Measurements from ENCODE around the gene ALPI.

ALPI gene

DNA sequence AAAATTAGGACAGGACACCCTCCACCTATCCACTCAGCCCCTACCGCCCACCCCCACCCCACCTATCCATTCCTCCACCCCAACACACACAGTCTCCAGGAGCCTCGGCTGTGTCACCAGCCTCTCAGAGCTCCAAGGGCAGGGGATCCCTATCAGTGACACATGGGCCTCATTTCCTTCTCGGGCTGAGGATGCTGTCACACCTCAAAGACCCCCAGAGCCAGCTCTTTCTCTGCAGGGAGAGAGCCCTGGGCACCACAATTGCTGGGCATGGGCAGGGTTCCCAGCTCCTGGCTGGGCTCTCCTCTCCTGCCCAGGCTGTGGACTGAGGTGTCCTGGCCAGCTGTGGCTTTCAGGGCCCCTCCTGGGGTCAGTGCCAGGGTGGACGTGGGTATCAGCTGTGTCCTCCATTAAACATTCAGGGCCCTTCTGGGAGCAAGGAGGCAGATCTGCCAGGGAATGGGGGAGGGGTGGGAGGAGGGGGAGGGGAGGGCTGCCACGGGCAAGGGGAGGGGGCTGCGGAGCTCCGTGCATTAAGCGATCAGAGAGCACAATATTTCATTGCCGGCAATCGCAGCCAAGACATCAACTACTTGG is 45.9 kb downstream of the ALPI start:
- DNase-seq (ENCODE audit: low read depth), result no peak

DNA sequence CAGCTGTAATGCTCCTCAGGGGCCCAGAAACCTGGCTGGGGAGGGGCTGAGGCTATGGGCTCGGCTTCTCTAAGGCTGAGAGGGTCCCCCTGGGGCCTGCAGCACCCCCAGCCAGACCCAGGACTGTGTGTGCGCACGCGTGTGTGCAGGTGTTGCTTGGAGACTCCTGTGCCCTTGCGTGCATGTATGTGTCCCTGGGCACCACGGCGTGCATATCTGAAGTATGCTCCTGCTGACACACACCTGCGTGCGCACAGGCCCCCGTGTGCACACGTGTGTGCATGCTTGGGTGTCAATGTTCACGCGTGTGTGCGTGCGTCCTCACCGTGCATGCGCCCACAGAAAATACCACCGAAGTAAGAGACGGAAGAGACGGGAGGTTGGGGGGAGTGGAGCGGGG is 46.6 kb downstream of the ALPI start:
- no peak for DNase-seq (ENCODE audit: low read depth)

DNA sequence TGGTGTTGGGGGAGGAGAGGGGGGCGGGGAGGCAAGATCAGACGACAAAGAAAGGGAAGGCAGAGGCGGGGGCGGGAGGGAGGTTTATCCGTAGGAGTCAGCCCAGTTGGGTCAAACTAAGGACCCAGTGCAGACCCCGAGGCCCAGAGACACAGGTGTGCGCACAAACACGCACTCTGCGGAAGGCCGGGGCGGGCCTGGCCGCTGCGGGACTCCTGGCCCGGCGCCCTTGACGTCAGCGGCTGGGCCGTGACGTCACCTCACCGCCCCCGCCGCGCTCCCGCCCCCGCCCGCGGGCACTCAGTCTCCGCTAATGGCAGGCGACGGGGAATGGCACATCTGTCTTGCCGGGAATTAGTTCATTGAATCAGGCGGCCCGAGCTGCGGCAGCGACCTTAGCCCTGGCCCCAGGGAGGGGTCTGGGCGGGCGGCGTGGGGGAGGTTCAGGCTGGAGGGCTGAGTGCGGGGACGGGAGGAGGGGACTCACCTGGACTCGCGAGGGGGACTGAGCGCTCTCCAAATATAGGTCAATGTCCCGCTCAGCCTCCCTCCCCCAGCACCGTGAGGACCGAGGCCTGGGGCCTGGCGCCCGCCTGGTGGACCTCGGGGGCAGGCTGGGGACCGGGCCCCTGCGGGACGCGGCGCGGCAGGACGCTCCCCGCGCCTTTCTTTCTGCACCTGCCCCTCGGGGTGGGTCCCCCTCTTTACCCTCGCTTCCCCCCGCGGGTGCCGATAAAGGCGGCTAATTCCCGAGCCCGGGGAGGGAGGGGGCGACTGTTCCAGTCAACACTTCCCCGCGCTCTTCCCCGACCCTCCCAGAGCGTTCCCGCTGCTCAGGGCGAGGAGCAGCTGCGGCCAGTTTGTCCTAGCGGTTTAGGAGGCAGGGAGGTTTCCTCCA is 47.2 kb downstream of the ALPI start:
- DNase-seq (ENCODE audit: low read depth), result no peak

DNA sequence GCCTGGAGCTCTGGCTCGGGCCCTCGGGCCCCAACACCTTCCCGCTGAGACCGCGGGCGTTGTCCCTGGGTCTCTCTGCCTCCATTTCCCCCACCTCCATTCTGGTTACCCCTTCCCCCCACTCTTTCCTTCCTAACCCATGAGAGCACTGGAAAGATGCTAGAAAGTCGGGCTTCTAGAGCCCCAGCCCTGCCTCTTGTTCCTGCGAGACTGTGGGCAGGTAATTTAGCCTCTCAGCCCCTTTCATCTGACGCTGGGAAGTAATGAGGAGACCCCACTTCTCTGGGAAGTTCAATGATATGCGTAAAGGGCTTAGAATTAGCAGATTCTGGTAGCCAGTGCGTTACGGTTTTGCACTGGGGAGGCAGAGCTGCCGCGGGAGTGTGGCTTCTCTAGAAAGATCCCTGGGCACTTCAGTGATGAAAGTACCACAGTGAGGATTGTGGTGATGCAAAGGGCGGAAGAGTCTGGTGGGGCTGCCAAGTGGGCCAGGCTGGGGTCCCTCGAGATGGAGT is 47.9 kb downstream of the ALPI start:
- DNase-seq (ENCODE audit: low read depth), result no peak

DNA sequence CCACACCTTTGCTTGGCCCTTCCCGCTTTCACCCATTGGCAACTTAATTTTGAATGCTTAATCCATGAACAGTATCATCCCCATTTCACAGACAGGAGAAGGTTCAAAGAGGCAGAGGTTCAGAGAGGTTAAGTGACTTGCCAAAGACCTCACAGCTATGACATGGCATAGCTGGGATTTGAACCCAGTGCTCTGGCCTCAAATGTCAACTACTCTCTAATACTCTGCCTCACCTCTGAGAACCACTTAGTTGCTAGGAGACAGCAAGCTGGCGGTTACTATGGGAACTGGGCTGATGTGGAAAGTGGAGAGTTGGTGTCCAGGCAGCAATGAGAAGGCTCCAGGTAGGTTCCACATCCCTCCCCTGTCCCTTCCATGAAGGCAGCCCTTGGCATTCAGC is 48.5 kb downstream of the ALPI start:
- DNase-seq (ENCODE audit: low read depth), result no peak

DNA sequence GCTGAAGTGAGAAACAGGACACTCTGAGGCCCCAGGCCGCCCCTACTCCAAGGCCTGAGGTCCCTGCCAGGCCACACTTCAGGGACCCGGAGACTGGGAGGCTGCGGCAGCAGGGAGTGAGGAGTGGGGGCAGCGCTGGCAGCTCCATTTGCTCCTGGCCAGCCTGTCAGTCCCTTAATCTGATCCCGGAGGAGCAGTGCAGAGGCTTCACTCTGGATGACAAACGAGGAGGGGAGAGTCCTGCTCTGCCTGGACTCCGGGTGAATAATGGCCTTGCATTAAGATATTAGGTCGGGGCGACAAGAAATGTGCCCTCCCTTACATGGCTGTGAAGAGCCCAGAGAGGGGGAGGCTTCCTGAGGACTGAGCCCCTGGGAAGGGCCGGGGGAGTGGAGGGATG is 49.9 kb downstream of the ALPI start:
- DNase-seq (ENCODE audit: low read depth), result no peak

DNA sequence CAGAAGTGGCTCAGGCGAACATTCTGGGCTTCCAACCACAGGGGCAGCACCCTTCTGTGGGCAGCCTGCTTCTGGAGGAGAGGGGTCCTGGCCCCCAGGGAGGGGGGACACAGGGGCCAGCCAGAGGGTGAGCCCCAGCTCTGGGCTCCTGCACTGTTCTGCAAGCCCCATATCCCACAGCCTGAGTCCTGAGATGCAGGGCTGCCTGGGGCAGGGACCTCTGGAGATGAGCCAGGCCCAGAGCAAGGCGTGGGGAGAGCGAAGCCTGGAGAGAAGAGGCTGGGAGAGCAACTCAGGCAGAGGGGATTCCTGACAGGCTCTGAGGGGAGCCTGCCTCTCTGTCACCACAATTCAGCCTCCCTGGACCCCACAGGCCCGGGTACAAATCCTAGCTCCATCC is 50.8 kb downstream of the ALPI start:
- DNase-seq (ENCODE audit: low read depth), result no peak

DNA sequence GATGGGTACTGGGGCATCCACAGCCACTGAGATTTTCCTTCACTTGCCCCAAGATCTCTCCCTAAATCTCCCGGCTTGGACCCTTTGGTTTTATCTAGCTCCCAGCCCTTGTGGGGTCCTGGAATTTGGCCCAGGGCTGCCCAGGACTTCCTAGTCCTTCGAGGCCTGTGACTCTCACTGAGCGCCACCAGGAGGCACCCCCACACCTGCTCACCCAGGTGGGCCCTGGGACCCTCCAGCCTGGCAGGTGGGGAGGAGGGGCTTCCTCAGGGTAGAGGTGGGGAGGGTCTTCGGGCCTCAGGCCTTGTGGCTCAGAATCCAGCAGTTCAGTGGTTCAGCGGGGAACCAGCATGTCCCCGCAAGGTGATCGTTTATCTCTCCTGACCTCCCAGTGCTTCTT is 52.3 kb downstream of the ALPI start:
- no peak for DNase-seq (ENCODE audit: low read depth)

Measured in fibroblast of gingiva (primary cell).